ENCODE measurements around the gene AKIP1. TPM values are rescaled to one million over a fixed set of nuclear protein-coding genes. Genes with fewer than 3 reads are reported as not detected.
"Not testable (repeated sequence)": the region's sequence is repeated elsewhere in the genome, so short reads cannot be mapped to it uniquely, and the experiment has no call there.

AKIP1 gene
- total RNA-seq, 2 experiments from 2014 or later: 25.2 to 28.2 TPM

GRCh38 chr11:8932564-8933180, 21.7 kb downstream of the AKIP1 start, which contains the start of gene C11orf16:
C11orf16 (minus strand) TSS chr11:8932947; CDS start chr11:8932308, 639 bp downstream.
- intact Hi-C loops (cut with micrococcal nuclease; ENCODE audit: unreplicated experiment): no loop called here
- BruUV-seq (replicated peaks): no TSS peak
- no peak for TF ChIP-seq CTCF (conservative IDR thresholded peaks at IDR 0.05; ENCODE audit: low read length)
- TF ChIP-seq EZH2phosphoT487 (IDR thresholded peaks at IDR 0.05; ENCODE audit: borderline replicate concordance, low read depth, low read length): no peak
- Histone ChIP-seq H3K4me1 (ENCODE audit: insufficient read depth, low read length, poor library complexity, severe bottlenecking) (no peaks in the 10 kb centered on the region), H3K4me2 (ENCODE audit: low read length) (no peak within 1 kb of the TSS), H3K4me3 (ENCODE audit: low read depth, low read length, poor library complexity, severe bottlenecking) (no peak within 1 kb of the TSS), H2AFZ (ENCODE audit: low read length) (no peak within 1 kb of the TSS), H3K79me2 (ENCODE audit: insufficient read depth, low read depth, low read length) (no peaks in the 10 kb centered on the region), H4K20me1 (ENCODE audit: insufficient read depth, low read length) (no peaks in the 10 kb centered on the region), H3K36me3 (ENCODE audit: insufficient read depth, low read length) (no peaks in the 10 kb centered on the region), H3K9me2 (ENCODE audit: insufficient read depth, low read length) (no peaks in the 10 kb centered on the region), H3K9me3 (ENCODE audit: low read length) (no peaks in the 10 kb centered on the region), H3K27ac (ENCODE audit: low read depth, low read length, poor library complexity, severe bottlenecking) (no peak within 1 kb of the TSS)
- DNase-seq (ENCODE audit: low spot score): no peak
- CTCF ChIA-PET (ENCODE audit: unreplicated experiment): no interaction called here
- POLR2A ChIA-PET: no interaction called here

GRCh38 chr11:8933931-8934330, 22.9 kb downstream of the AKIP1 start:
- Histone ChIP-seq H3K9me3 (ENCODE audit: low read length) (no peaks in the 10 kb centered on the region), H3K79me2 (ENCODE audit: insufficient read depth, low read depth, low read length) (no peaks in the 10 kb centered on the region), H3K4me2 (ENCODE audit: low read length) (no peak overlapping the region), H3K36me3 (ENCODE audit: insufficient read depth, low read length) (no peaks in the 10 kb centered on the region), H3K4me1 (ENCODE audit: insufficient read depth, low read length, poor library complexity, severe bottlenecking) (no peaks in the 10 kb centered on the region), H4K20me1 (ENCODE audit: insufficient read depth, low read length) (no peaks in the 10 kb centered on the region), H3K4me3 (ENCODE audit: low read depth, low read length, poor library complexity, severe bottlenecking) (no peak overlapping the region), H3K27ac (ENCODE audit: low read depth, low read length, poor library complexity, severe bottlenecking) (no peak overlapping the region), H3K9me2 (ENCODE audit: insufficient read depth, low read length) (no peaks in the 10 kb centered on the region), H2AFZ (ENCODE audit: low read length) (no peak overlapping the region)
- no TSS peak for BruUV-seq (replicated peaks)
- TF ChIP-seq CTCF (conservative IDR thresholded peaks at IDR 0.05; ENCODE audit: low read length) (no peak), EZH2phosphoT487 (IDR thresholded peaks at IDR 0.05; ENCODE audit: borderline replicate concordance, low read depth, low read length) (no peak)
- DNase-seq (ENCODE audit: low spot score): no peak
- ChIA-PET POLR2A (interaction anchor here (0.5 kb wide), 1 partner anchor 958 kb away, joined by 3 read pairs; no protein-coding TSS in a partner anchor), CTCF (ENCODE audit: unreplicated experiment) (no interaction called here)
- intact Hi-C loops (cut with micrococcal nuclease; ENCODE audit: unreplicated experiment): no loop called here

- Histone ChIP-seq H3K36me3 (ENCODE audit: insufficient read depth, low read length) (no peaks in the 10 kb centered on the region), H3K9me2 (ENCODE audit: insufficient read depth, low read length) (no peaks in the 10 kb centered on the region), H4K20me1 (ENCODE audit: insufficient read depth, low read length) (no peaks in the 10 kb centered on the region), H3K79me2 (ENCODE audit: insufficient read depth, low read depth, low read length) (no peaks in the 10 kb centered on the region), H3K4me3 (ENCODE audit: low read depth, low read length, poor library complexity, severe bottlenecking) (no peak overlapping the region), H3K4me1 (ENCODE audit: insufficient read depth, low read length, poor library complexity, severe bottlenecking) (no peaks in the 10 kb centered on the region), H3K27ac (ENCODE audit: low read depth, low read length, poor library complexity, severe bottlenecking) (no peak overlapping the region), H3K9me3 (ENCODE audit: low read length) (no peaks in the 10 kb centered on the region), H2AFZ (ENCODE audit: low read length) (no peak overlapping the region), H3K4me2 (ENCODE audit: low read length) (no peak overlapping the region)
- ChIA-PET CTCF (ENCODE audit: unreplicated experiment) (interaction anchor here (0.6 kb wide), 1 partner anchor 28 kb away, joined by 3 read pairs; no protein-coding TSS in a partner anchor), POLR2A (interaction anchor here (1.0 kb wide), 1 partner anchor 25 kb away, joined by 7 read pairs; no protein-coding TSS in a partner anchor)
- BruUV-seq (replicated peaks): no TSS peak
- DNase-seq (ENCODE audit: low spot score): no peak
- TF ChIP-seq EZH2phosphoT487 (IDR thresholded peaks at IDR 0.05; ENCODE audit: borderline replicate concordance, low read depth, low read length): no peak
- no peak for TF ChIP-seq CTCF (conservative IDR thresholded peaks at IDR 0.05; ENCODE audit: low read length)
- intact Hi-C loops (cut with micrococcal nuclease; ENCODE audit: unreplicated experiment): no loop called here
Measured at GRCh38 chr11:8934742-8935488, 23.9 kb downstream of the AKIP1 start.

GRCh38 chr11:8935789-8936188, 24.8 kb downstream of the AKIP1 start:
- POLR2A ChIA-PET: interaction anchor here (1.0 to 1.1 kb wide), 2 partner anchors 24 to 29 kb away, joined by 3 to 7 read pairs; no protein-coding TSS in a partner anchor
- CTCF ChIA-PET (ENCODE audit: unreplicated experiment): interaction anchor here (0.6 kb wide), 1 partner anchor 27 kb away, joined by 3 read pairs; no protein-coding TSS in a partner anchor

More at GRCh38 chr11:8935789-8936188, 24.8 kb downstream of the AKIP1 start:
- H3K4me2 ChIP-seq (ENCODE audit: low read length); H3K79me2 ChIP-seq (ENCODE audit: insufficient read depth, low read depth, low read length); H4K20me1 ChIP-seq (ENCODE audit: insufficient read depth, low read length); H3K4me3 ChIP-seq (ENCODE audit: low read depth, low read length, poor library complexity, severe bottlenecking); BruUV-seq (replicated peaks); DNase-seq (ENCODE audit: low spot score); H2AFZ ChIP-seq (ENCODE audit: low read length); H3K9me3 ChIP-seq (ENCODE audit: low read length); H3K9me2 ChIP-seq (ENCODE audit: insufficient read depth, low read length); intact Hi-C loops (cut with micrococcal nuclease; ENCODE audit: unreplicated experiment); H3K27ac ChIP-seq (ENCODE audit: low read depth, low read length, poor library complexity, severe bottlenecking); H3K4me1 ChIP-seq (ENCODE audit: insufficient read depth, low read length, poor library complexity, severe bottlenecking); H3K36me3 ChIP-seq (ENCODE audit: insufficient read depth, low read length): not testable (repeated sequence)

Measured in OCI-LY7 (cell line).